Activated CD8-positive, alpha-beta memory T cell treated with anti-CD3 and anti-CD28 coated beads, Interleukin-2, amount 50 U/mL, for 48 hours (primary cell): ENCODE data around the gene PCDHB6.
A peak's percentile ranks its signal among the peaks of the same experiment; 100 is the strongest.
"Not testable (repeated sequence)": the region's sequence is repeated elsewhere in the genome, so short reads cannot be mapped to it uniquely, and the experiment has no call there.

ENCODE experiments used
- DNase-seq: peaks from one replicate; pipeline ENCODE4 v3.0.0-alpha.2; 2020

PCDHB6 gene

GRCh38 chr5:141149812-141150211 lies at the start of gene PCDHB6:
PCDHB6 (plus strand) TSS chr5:141150057; CDS start chr5:141150258, 201 bp downstream.
- DNase-seq: no peak

- DNase-seq: peak; percentile 63
Observed at GRCh38 chr5:141100243-141100805, 49.5 kb upstream of the PCDHB6 start, which contains the start of gene PCDHB3. PCDHB3 (plus strand) TSS chr5:141100473; CDS start chr5:141100650, 177 bp downstream.

- no peak for DNase-seq
Observed at GRCh38 chr5:141101059-141101458, 48.8 kb upstream of the PCDHB6 start.

GRCh38 chr5:141102070-141102469 lies 47.8 kb upstream of the PCDHB6 start:
- DNase-seq: not testable (repeated sequence)

GRCh38 chr5:141102471-141102870 lies 47.4 kb upstream of the PCDHB6 start:
- DNase-seq: not testable (repeated sequence)

- DNase-seq: no peak
Observed at GRCh38 chr5:141105350-141105749, 44.5 kb upstream of the PCDHB6 start.

- DNase-seq: no peak
Observed at GRCh38 chr5:141119250-141119649, 30.6 kb upstream of the PCDHB6 start.

GRCh38 chr5:141121563-141121962 lies 28.3 kb upstream of the PCDHB6 start, which contains the start of gene PCDHB4:
PCDHB4 (plus strand) TSS chr5:141121818; CDS start chr5:141121999, 181 bp downstream.
- DNase-seq: no peak

- DNase-seq: no peak
Observed at GRCh38 chr5:141121985-141122384, 27.9 kb upstream of the PCDHB6 start.

GRCh38 chr5:141123396-141124135 lies 26.3 kb upstream of the PCDHB6 start:
- DNase-seq: not testable (repeated sequence)

GRCh38 chr5:141127305-141127704 lies 22.6 kb upstream of the PCDHB6 start:
- DNase-seq: no peak

- no peak for DNase-seq
Observed at GRCh38 chr5:141135030-141135717, 14.7 kb upstream of the PCDHB6 start, which contains the start of gene PCDHB5. PCDHB5 (plus strand) TSS chr5:141135206; CDS start chr5:141135435, 229 bp downstream.

- DNase-seq: no peak
Observed at GRCh38 chr5:141135718-141136266, 14.1 kb upstream of the PCDHB6 start.

- DNase-seq: not testable (repeated sequence)
Observed at GRCh38 chr5:141137346-141137745, 12.5 kb upstream of the PCDHB6 start.

- no peak for DNase-seq
Observed at GRCh38 chr5:141150224-141150992, 551 bp downstream of the PCDHB6 start.

GRCh38 chr5:141150993-141151325 lies 1.1 kb downstream of the PCDHB6 start:
- no peak for DNase-seq

GRCh38 chr5:141151632-141152031 lies 1.8 kb downstream of the PCDHB6 start:
- DNase-seq: not testable (repeated sequence)

GRCh38 chr5:141152096-141152495 lies 2.2 kb downstream of the PCDHB6 start:
- not testable (repeated sequence) for DNase-seq

- DNase-seq: no peak
Observed at GRCh38 chr5:141155540-141156374, 5.9 kb downstream of the PCDHB6 start.

GRCh38 chr5:141157356-141157755 lies 7.5 kb downstream of the PCDHB6 start:
- not testable (repeated sequence) for DNase-seq

GRCh38 chr5:141157901-141158300 lies 8.0 kb downstream of the PCDHB6 start:
- DNase-seq: not testable (repeated sequence)
